Retinal pigment epithelial cell (primary cell): ENCODE results near the gene SKI.

Source experiments
- DNase-seq: peaks from one replicate; pipeline ENCODE4 v3.0.0-alpha.2; 2010; ENCODE audit warnings: low read depth
- H3K4me3 ChIP-seq: 2 replicates; pipeline ENCODE4 v1.5.1; 2011; ENCODE audit warnings: mild to moderate bottlenecking, low read length, control low read depth, moderate library complexity
- CTCF ChIP-seq: conservative IDR thresholded peaks from 2 replicates; pipeline ENCODE4 v1.5.1; 2011; ENCODE audit warnings: low read depth, low read length, control low read depth, inconsistent platforms

The SKI gene

GRCh38 chr1:2340918-2341254 is 112.8 kb downstream of the SKI start:
- no peak for DNase-seq
- H3K4me3 ChIP-seq: no peak overlapping the region
- no peak for TF ChIP-seq CTCF

GRCh38 chr1:2341706-2342383 is 113.7 kb downstream of the SKI start:
- DNase-seq: no peak
- TF ChIP-seq CTCF: no peak
- no peak overlapping the region for H3K4me3 ChIP-seq

GRCh38 chr1:2342384-2343022 is 114.4 kb downstream of the SKI start:
- no peak for TF ChIP-seq CTCF
- DNase-seq: no peak

DNA sequence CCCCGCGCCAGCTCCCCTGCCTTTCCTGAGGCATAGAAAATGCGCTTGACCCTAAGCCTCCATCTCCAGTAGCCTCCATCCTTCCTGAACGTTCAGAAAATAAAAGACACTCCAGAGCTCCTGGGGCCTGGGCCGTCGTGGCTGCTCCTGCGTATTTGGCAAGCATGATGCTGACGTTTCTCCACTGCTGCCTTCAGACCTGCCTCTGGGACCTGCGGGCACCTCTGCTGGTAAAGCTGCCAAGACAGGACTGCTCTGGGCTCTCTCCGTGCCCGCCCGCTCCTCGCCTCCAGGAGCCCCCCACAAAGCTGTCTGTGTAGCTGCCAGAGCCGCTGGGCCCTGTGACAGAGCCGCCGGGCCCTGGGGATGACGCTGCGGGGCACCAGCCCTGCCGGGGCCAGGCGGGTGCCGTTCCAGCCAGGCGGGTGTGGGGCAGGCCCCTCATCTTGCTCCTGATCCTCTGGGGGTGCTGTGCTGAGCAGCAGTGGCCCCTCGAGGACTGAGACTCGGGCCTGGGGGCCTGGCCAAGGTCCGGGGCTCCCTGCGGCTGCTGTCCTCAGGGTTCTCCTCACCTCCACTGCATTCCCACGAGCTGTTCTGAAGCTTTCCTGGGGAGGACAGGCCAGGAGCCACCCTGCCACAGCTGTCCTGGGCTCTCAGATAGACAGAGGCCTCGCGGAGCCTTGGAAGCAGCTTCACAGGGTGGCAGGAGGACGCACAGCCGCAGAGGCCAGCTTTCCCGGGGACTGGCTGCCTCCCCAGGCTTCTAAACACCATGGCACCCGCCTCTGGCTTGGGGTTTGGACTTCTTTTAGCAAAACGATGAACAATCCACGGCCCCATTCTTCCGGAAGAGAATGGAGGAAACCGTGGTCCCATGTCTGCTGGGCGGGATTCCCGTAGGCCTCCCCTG is 115.2 kb downstream of the SKI start:
- no peak overlapping the region for H3K4me3 ChIP-seq
- no peak for TF ChIP-seq CTCF
- DNase-seq: no peak

More at GRCh38 chr1:2342384-2343022, 114.4 kb downstream of the SKI start:
- H3K4me3 ChIP-seq: no peak overlapping the region

DNA sequence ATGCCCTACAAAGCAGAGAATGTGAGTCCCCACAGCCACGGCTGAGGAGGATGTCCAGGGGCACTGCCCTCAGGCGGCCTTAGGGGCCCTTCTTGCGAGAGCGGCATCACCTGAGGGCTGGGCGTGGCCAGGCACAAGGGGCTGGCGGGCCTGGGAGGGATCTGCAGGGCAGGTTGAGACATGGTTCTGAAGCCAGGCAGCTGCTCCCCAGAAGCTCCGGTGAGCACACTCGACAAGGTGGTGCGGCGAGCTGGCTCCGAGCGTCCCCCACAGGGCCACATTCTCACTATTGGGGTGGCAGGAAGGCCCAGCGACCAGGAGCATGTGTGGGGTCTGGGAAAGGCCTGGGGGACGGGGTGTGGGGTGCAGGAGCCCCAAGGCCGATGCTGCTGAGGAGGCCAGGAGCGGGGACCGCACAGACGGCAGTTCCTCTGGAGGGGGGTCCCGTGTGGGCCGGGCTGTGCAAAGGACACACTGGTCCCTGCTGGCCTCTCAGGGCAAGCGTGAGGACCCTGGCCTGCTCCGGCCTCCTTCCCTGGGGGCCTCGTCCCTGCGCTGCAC is 116.1 kb downstream of the SKI start:
- no peak for DNase-seq
- TF ChIP-seq CTCF: no peak
- H3K4me3 ChIP-seq: no peak overlapping the region

DNA sequence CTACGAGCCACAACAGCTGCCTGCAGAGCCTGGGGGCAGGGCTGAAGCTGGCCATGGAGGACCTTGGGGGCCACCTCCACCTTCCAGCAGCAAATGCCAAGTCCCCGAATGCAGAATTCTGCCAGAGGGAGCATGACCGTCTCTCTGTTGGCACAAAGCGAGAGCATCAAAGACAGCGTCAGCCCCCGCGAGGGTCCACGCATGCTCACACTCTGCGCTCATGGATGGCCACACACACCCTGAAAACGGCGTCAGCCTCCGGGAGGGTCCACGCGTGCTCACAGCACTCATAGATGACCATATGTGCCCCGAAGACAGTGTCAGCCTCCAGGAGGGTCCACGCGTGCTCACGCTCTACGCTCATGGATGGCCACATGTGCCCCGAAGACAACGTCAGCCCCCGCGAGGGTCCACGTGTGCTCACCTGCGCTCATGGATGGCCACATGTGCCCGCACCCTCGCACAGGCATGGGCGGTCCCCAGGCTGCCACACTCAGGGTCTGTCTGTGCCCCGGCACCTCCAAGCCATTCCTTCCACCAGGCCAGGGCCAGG is 116.7 kb downstream of the SKI start:
- no peak for TF ChIP-seq CTCF
- DNase-seq: no peak
- no peak overlapping the region for H3K4me3 ChIP-seq
